ENCODE results near the gene CARD9. TPM values are rescaled to one million over a fixed set of nuclear protein-coding genes. Genes with fewer than 3 reads are reported as not detected.
"Not testable (repeated sequence)": the region's sequence is repeated elsewhere in the genome, so short reads cannot be mapped to it uniquely, and the experiment has no call there.

The CARD9 gene
- total RNA-seq, 1 experiment from 2014 or later = 5.6 TPM

GRCh38 chr9:136407911-136408310 lies 34.4 kb upstream of the CARD9 start:
- H3K56ac ChIP-seq (ENCODE audit: insufficient read length, low read depth, low read length) = no peak overlapping the region
- peaks cover 19% of the 10 kb centered on the region for H3K79me1 ChIP-seq (ENCODE audit: insufficient read depth, low read depth, low read length, poor library complexity, severe bottlenecking)
- no peak for TF ChIP-seq CTCF (conservative IDR thresholded peaks at IDR 0.05)
- peak overlapping the region in 1 of 3 experiments; percentile 73; a peak in 2 of 7 replicates for H3K27ac Mint-ChIP-seq
- peaks cover 44 to 71% (median 60%) of the 10 kb centered on the region in 3 experiments; a peak in 6 of 7 replicates for H3K36me3 Mint-ChIP-seq (ENCODE audit: insufficient read depth in 1 of 3, low read depth in 3 of 3)
- H2BK12ac ChIP-seq (ENCODE audit: insufficient read length, low read depth, low read length) = no peak overlapping the region
- DNase-seq = no peak
- H2BK5ac ChIP-seq (ENCODE audit: insufficient read length, low read length) = no peak overlapping the region
- H2BK15ac ChIP-seq (ENCODE audit: low read depth, low read length) = no peak overlapping the region
- H4K20me1 ChIP-seq (ENCODE audit: control insufficient read depth, insufficient read depth, insufficient read length) = no peaks in the 10 kb centered on the region
- H4K5ac ChIP-seq (ENCODE audit: insufficient read length, low read depth, low read length) = no peak overlapping the region
- no peak overlapping the region for H3K23ac ChIP-seq (ENCODE audit: insufficient read length, low read depth, low read length)
- H3K4me1 Mint-ChIP-seq = peaks cover 22 to 25% of the 10 kb centered on the region in 2 experiments
- H2AK5ac ChIP-seq (ENCODE audit: insufficient read length, low read length) = no peak overlapping the region
- H3T11ph ChIP-seq (ENCODE audit: low read length) = no peak overlapping the region
- no peak overlapping the region for H4K91ac ChIP-seq (ENCODE audit: insufficient read length, low read depth, low read length)
- H3K27me3 Mint-ChIP-seq (ENCODE audit: low read depth) = peaks cover 3% of the 10 kb centered on the region
- H3K9me3 ChIP-seq (ENCODE audit: control insufficient read depth, low read depth, low read length) = no peaks in the 10 kb centered on the region
- H3K4ac ChIP-seq (ENCODE audit: low read depth, low read length) = no peak overlapping the region
- no peak overlapping the region for H3K9ac ChIP-seq (ENCODE audit: extremely low read depth, insufficient read length, low read length)
- no CpG with 5 or more reads among the region's 7 CpGs for WGBS (ENCODE audit: extremely low coverage, insufficient read length, low lambda C conversion rate)
- H3K27ac ChIP-seq (ENCODE audit: insufficient read length, low read depth, low read length) = no peak overlapping the region
- no peaks in the 10 kb centered on the region for H3K4me1 ChIP-seq (ENCODE audit: insufficient read depth, low read length)
- H2BK20ac ChIP-seq (ENCODE audit: low read depth, low read length, poor library complexity, severe bottlenecking) = no peak overlapping the region
- peak overlapping the region; percentile 10 to 29; a peak in 3 of 5 replicates for H3K4me3 Mint-ChIP-seq
- H3K4me2 ChIP-seq (ENCODE audit: insufficient read depth, insufficient read length, low read length) = no peak overlapping the region
- H3K27me3 ChIP-seq (ENCODE audit: insufficient read depth, low read length) = no peaks in the 10 kb centered on the region
- H3K23me2 ChIP-seq (ENCODE audit: insufficient read length, low read depth, low read length, poor library complexity, severe bottlenecking) = peaks cover 15% of the 10 kb centered on the region
- no peak overlapping the region for H2AFZ ChIP-seq (ENCODE audit: low read length)
- H3K9me3 Mint-ChIP-seq = no peaks in the 10 kb centered on the region
- H3K79me2 ChIP-seq (ENCODE audit: insufficient read depth, low read length) = peaks cover 16% of the 10 kb centered on the region; the same call in 1 of the 2 replicates
- H2BK120ac ChIP-seq (ENCODE audit: low read depth, low read length, poor library complexity, severe bottlenecking) = no peak overlapping the region
- H3K14ac ChIP-seq (ENCODE audit: insufficient read depth, low read length) = no peak overlapping the region
- no peak overlapping the region for H4K8ac ChIP-seq (replicated peaks; ENCODE audit: insufficient read length, low read depth, low read length)
- no peak overlapping the region for H3K18ac ChIP-seq (ENCODE audit: insufficient read length, low read depth, low read length)

GRCh38 chr9:136407061-136407460 lies 33.6 kb upstream of the CARD9 start:
- H3K56ac ChIP-seq (ENCODE audit: insufficient read length, low read depth, low read length); H3K4me3 Mint-ChIP-seq; H3K27ac Mint-ChIP-seq; H3K14ac ChIP-seq (ENCODE audit: insufficient read depth, low read length); H3K18ac ChIP-seq (ENCODE audit: insufficient read length, low read depth, low read length); H2AK5ac ChIP-seq (ENCODE audit: insufficient read length, low read length); H4K8ac ChIP-seq (replicated peaks; ENCODE audit: insufficient read length, low read depth, low read length); H3K4ac ChIP-seq (ENCODE audit: low read depth, low read length); H4K5ac ChIP-seq (ENCODE audit: insufficient read length, low read depth, low read length); H2BK5ac ChIP-seq (ENCODE audit: insufficient read length, low read length); H3K9me3 Mint-ChIP-seq; H3K4me1 ChIP-seq (ENCODE audit: insufficient read depth, low read length); H2BK15ac ChIP-seq (ENCODE audit: low read depth, low read length); H2BK20ac ChIP-seq (ENCODE audit: low read depth, low read length, poor library complexity, severe bottlenecking); DNase-seq; H3K27me3 Mint-ChIP-seq (ENCODE audit: low read depth); H3K23ac ChIP-seq (ENCODE audit: insufficient read length, low read depth, low read length); H4K20me1 ChIP-seq (ENCODE audit: control insufficient read depth, insufficient read depth, insufficient read length); H3K27ac ChIP-seq (ENCODE audit: insufficient read length, low read depth, low read length); H3K9ac ChIP-seq (ENCODE audit: extremely low read depth, insufficient read length, low read length); H2BK120ac ChIP-seq (ENCODE audit: low read depth, low read length, poor library complexity, severe bottlenecking); H2AFZ ChIP-seq (ENCODE audit: low read length); H4K91ac ChIP-seq (ENCODE audit: insufficient read length, low read depth, low read length); H3K9me3 ChIP-seq (ENCODE audit: control insufficient read depth, low read depth, low read length); H3T11ph ChIP-seq (ENCODE audit: low read length); H3K4me2 ChIP-seq (ENCODE audit: insufficient read depth, insufficient read length, low read length); H3K27me3 ChIP-seq (ENCODE audit: insufficient read depth, low read length); H2BK12ac ChIP-seq (ENCODE audit: insufficient read length, low read depth, low read length): not testable (repeated sequence)
- no CpG with 5 or more reads among the region's 28 CpGs for WGBS (ENCODE audit: extremely low coverage, insufficient read length, low lambda C conversion rate)
- peaks cover 45 to 71% (median 59%) of the 10 kb centered on the region in 3 experiments for H3K36me3 Mint-ChIP-seq (ENCODE audit: insufficient read depth in 1 of 3, low read depth in 3 of 3)
- peaks cover 16% of the 10 kb centered on the region; the same call in 1 of the 2 replicates for H3K79me2 ChIP-seq (ENCODE audit: insufficient read depth, low read length)
- peaks cover 18% of the 10 kb centered on the region for H3K79me1 ChIP-seq (ENCODE audit: insufficient read depth, low read depth, low read length, poor library complexity, severe bottlenecking)
- H3K4me1 Mint-ChIP-seq = peaks cover 22 to 25% of the 10 kb centered on the region in 2 experiments
- H3K23me2 ChIP-seq (ENCODE audit: insufficient read length, low read depth, low read length, poor library complexity, severe bottlenecking) = peaks cover 15% of the 10 kb centered on the region

Measured in H9 (cell line).